Lung (tissue), 12 donors: Measurements from ENCODE around the gene LAMC2. TPM values are rescaled to one million over a fixed set of nuclear protein-coding genes. Genes with fewer than 3 reads are reported as not detected.

Source experiments
- ATAC-seq: fragments of 200-7000 bp; cut with Tn5 transposase; one replicate; pipeline ENCODE4 v1.9.1; 2020; ENCODE audit warnings: moderate number of reproducible peaks; ENCODE audit not compliant: insufficient read depth, low FRiP score
- DNase-seq, 3 donors: peaks; one replicate each; pipeline ENCODE4 v3.0.0-alpha.2; 2013 to 2017
- H3K27ac ChIP-seq, 2 donors: one replicate each; pipeline ENCODE4 v1.5.1; 2013; ENCODE audit warnings: mild to moderate bottlenecking in 2 of 2, moderate library complexity in 2 of 2, control low read depth in 1 of 2, inconsistent platforms in 1 of 2, low read depth in 1 of 2, low read length in 1 of 2
- H3K27me3 ChIP-seq, 3 donors: one replicate each; pipeline ENCODE4 v1.5.1; 2013; ENCODE audit warnings: low read length in 2 of 3; ENCODE audit not compliant: control insufficient read depth in 3 of 3, insufficient read depth in 3 of 3
- H3K36me3 ChIP-seq, 4 donors: one replicate each; pipeline ENCODE4 v1.5.1; 2013; ENCODE audit warnings: low read length in 4 of 4, mild to moderate bottlenecking in 1 of 4, moderate library complexity in 1 of 4; ENCODE audit not compliant: control insufficient read depth in 4 of 4, insufficient read depth in 4 of 4
- H3K4me1 ChIP-seq, 5 donors: one replicate each; pipeline ENCODE4 v1.5.1; 2013; ENCODE audit warnings: low read length in 5 of 5, mild to moderate bottlenecking in 2 of 5, moderate library complexity in 1 of 5; ENCODE audit not compliant: control insufficient read depth in 5 of 5, insufficient read depth in 5 of 5
- H3K4me3 ChIP-seq: one replicate; pipeline ENCODE4 v1.5.1; 2013; ENCODE audit warnings: mild to moderate bottlenecking, control low read depth, moderate library complexity
- H3K9ac ChIP-seq, 2 donors: one replicate each; pipeline ENCODE4 v1.5.1; 2013; ENCODE audit warnings: low read length in 2 of 2, control low read depth in 1 of 2; ENCODE audit not compliant: insufficient read depth in 1 of 2
- H3K9me3 ChIP-seq, 4 donors: one replicate each; pipeline ENCODE4 v1.5.1; 2013; ENCODE audit warnings: low read length in 3 of 4, mild to moderate bottlenecking in 1 of 4, moderate library complexity in 1 of 4; ENCODE audit not compliant: control insufficient read depth in 4 of 4, insufficient read depth in 3 of 4
- CTCF ChIP-seq: IDR thresholded peaks from 2 replicates; pipeline ENCODE4 v1.5.1; 2012; ENCODE audit warnings: mild to moderate bottlenecking; ENCODE audit errors: control extremely low read depth, extremely low read depth
- WGBS, 2 donors: extraction: QIAGEN DNeasy Blood & Tissue Kit; methylation state at CpG; one replicate each; pipeline ENCODE4 v1.1.7; 2013; 5-methylcytosine and 5-hydroxymethylcytosine counted together
- polyA plus RNA-seq, 2 donors: library from polyadenylated mRNA; stranded (reverse); fragments of 200-250 nt; gene quantifications; one replicate each; pipeline ENCODE4 v1.2.1, GENCODE V29; 2013
- total RNA-seq, 2 donors: library from RNA; depleted of rRNA in 1 of 2; stranded (reverse); fragments of >200 nt in 1 of 2; gene quantifications; one replicate each; pipeline ENCODE4 v1.2.1, GENCODE V29; 2014 to 2021
- donor health status: control.
- donor health status: control.
- donor health status: Bipolar disorder and iron deficiency.
- donor health status: healthy.
- donor health status: DM: yes; HTN: yes; CAD: no.

The LAMC2 gene
- total and polyA plus RNA-seq, 4 donors = 13.7 to 63.1 (median 40.3) TPM

GRCh38 chr1:183255073-183255472, 69.0 kb downstream of the LAMC2 start:
- no peak overlapping the region for H3K9ac ChIP-seq
- no peaks in the 10 kb centered on the region for H3K4me1 ChIP-seq
- no peaks in the 10 kb centered on the region for H3K27me3 ChIP-seq
- DNase-seq (no peak), ATAC-seq (no peak)
- H3K36me3 ChIP-seq = no peaks in the 10 kb centered on the region
- H3K9me3 ChIP-seq = peaks cover 0 to 3% (median 1%) of the 10 kb centered on the region in 4 donors
- 87 to 94% methylated on average over 1 of the region's 1 CpG for WGBS, 2 donors
- H3K27ac ChIP-seq = no peak overlapping the region
- no peak overlapping the region for H3K4me3 ChIP-seq
- no peak for TF ChIP-seq CTCF

GRCh38 chr1:183259924-183260323, 73.9 kb downstream of the LAMC2 start:
- 54 to 77% methylated on average over 5 of the region's 5 CpGs for WGBS, 2 donors
- no peak for TF ChIP-seq CTCF

GRCh38 chr1:183262628-183263200, 76.7 kb downstream of the LAMC2 start:
- TF ChIP-seq CTCF = no peak
- ATAC-seq (no peak), DNase-seq (peak; percentile 28 to 63 (median 41))
- no peaks in the 10 kb centered on the region for H3K36me3 ChIP-seq
- H3K4me1 ChIP-seq = peaks cover 0 to 10% (median 0%) of the 10 kb centered on the region in 5 donors
- H3K4me3 ChIP-seq = no peak overlapping the region
- H3K9me3 ChIP-seq = peaks cover 0 to 2% (median 0%) of the 10 kb centered on the region in 4 donors
- H3K27ac ChIP-seq = no peak overlapping the region
- 62 to 79% methylated on average over 5 of the region's 5 CpGs for WGBS, 2 donors
- no peak overlapping the region for H3K9ac ChIP-seq
- H3K27me3 ChIP-seq = no peaks in the 10 kb centered on the region

More at GRCh38 chr1:183259924-183260323, 73.9 kb downstream of the LAMC2 start:
- no peak for DNase-seq
- H3K9ac ChIP-seq = no peak overlapping the region
- peaks cover 0 to 3% (median under 1%) of the 10 kb centered on the region in 4 donors for H3K9me3 ChIP-seq
- no peak overlapping the region for H3K27ac ChIP-seq
- H3K4me3 ChIP-seq = no peak overlapping the region
- ATAC-seq = no peak
- H3K27me3 ChIP-seq = no peaks in the 10 kb centered on the region
- H3K4me1 ChIP-seq = peaks cover 0 to 10% (median 0%) of the 10 kb centered on the region in 5 donors
- no peaks in the 10 kb centered on the region for H3K36me3 ChIP-seq
